Measurements from ENCODE around the gene HMCES. TPM values are rescaled to one million over a fixed set of nuclear protein-coding genes. Genes with fewer than 3 reads are reported as not detected.

HMCES gene
- total RNA-seq = 46.8 and 48.3 TPM in 2 replicates

DNA sequence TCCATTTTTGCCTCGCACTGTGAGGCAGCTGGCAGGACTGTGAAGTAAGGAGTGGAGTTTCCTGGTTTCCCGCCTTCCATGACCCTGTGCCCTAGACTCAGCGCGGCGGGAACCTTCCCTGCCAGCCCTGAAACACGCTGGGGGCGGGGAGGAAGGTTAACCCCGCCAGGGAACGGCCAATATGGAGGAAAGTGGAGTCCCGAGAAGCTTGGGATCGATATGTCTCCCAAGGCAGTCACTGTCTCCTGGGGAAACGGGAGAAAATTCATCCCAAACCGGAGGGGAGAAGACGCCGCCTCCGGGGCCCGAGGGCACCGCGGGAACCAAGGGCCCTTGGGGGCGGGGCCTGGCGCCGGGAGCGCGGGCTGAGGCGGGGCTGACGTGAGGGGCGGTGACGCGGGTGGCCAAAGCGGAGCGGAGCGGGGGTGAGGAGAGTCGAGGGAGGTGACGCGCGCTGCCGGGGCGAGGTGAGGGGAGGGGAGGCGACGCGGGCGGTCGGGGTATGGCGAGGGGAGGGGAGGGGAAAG, at the start of gene HMCES:
TSS of gene HMCES (plus strand) at position 432 of the 527 bp plus-strand sequence. CDS start 863 bp downstream, outside the sequence.

DNA sequence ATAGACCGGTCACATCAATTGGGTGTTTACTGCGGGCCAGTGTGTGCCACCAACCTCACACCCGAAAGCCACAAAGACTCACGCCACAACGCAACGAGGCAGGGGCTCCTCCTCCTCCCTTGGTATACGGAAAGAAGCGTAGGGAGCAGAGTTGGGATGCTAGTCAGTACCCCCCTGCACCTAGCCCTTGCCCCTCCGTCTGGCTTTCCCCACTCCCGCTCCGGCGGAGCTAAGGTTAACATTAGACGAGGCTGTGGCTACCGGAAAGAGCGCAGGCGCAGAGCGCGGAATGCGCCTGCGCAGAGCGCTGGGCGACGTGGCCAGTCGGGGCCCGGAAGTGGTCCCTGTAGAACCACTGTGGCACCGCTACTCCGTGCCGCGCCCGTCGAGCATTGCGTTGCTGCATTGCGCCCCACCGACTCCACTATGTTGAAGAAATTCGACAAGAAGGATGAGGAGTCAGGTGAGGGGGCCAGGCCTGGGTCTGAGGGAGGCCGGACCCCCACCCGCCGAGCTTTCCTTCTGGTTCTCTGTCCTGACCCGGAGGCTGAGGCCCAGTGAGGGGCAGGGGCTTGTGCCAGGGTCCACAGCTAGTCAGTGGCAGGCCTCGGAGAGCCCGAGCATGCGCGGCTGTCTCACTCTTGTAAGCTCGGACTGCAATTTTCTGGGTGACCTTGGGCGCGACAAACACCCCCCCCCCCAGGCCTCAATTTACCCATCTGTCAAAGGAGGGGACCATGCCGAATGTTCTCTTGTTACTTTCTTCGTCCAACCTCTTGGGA, 29.2 kb upstream of the HMCES start, which contains the start of gene COPG1:
TSS of gene COPG1 (plus strand) at position 323 of the 782 bp plus-strand sequence. CDS start at position 427, 104 bp downstream.

Other genes starting within 250 kb of the HMCES start
- not detected in 2 replicates for gene GP9, start 218.1 kb upstream of the HMCES start, total RNA-seq
- gene RAB43, start 157.1 kb upstream of the HMCES start, total RNA-seq = 10.5 and 15.4 TPM in 2 replicates
- 18.0 and 20.2 TPM in 2 replicates for gene ISY1, start 117.8 kb upstream of the HMCES start, total RNA-seq
- 313 and 341 TPM in 2 replicates for gene CNBP, start 95.0 kb upstream of the HMCES start, total RNA-seq
- gene COPG1, start 29.3 kb upstream of the HMCES start, total RNA-seq = 117 and 128 TPM in 2 replicates
- gene EFCAB12, start 149.8 kb downstream of the HMCES start, total RNA-seq = 0.07 TPM in 1 of 2 replicates, not detected in the other
- 19.7 and 20.0 TPM in 2 replicates for gene MBD4, start 161.1 kb downstream of the HMCES start, total RNA-seq
- gene IFT122, start 161.4 kb downstream of the HMCES start, total RNA-seq = 5.9 and 9.5 TPM in 2 replicates
- not detected in 2 replicates for gene RHO, start 249.8 kb downstream of the HMCES start, total RNA-seq